RWPE1 (cell line): ENCODE measurements around the gene METTL1.
"Not testable (repeated sequence)": the region's sequence is repeated elsewhere in the genome, so short reads cannot be mapped to it uniquely, and the experiment has no call there.

Source experiments
- CTCF ChIA-PET: fragments of 350-600 bp; sonication (Branson Sonifier 250); formaldehyde crosslinking; extraction: SDS; loops from one replicate; lab custom pipeline; 2021; lab: Yijun Ruan, JAX
- POLR2A ChIA-PET: fragments of 400-600 bp; formaldehyde crosslinking; extraction: SDS; loops from one replicate; lab custom pipeline; 2020; ENCODE audit warnings: antibody characterized with exemption; ENCODE audit not compliant: low non-redundant PET; lab: Yijun Ruan, JAX
- DNase-seq: peaks from one replicate; pipeline ENCODE4 v3.0.0; 2012; ENCODE audit warnings: low spot score
- H3K27ac ChIP-seq: fragments of 450-650 bp; 2 replicates; pipeline ENCODE4 v1.5.1; 2017
- CTCF ChIP-seq: fragments of 450-650 bp; conservative IDR thresholded peaks from 2 replicates; pipeline ENCODE4 v1.5.1; 2017; ENCODE audit warnings: low read depth, mild to moderate bottlenecking

METTL1 gene

GRCh38 chr12:57779736-57780135, 7.8 kb upstream of the METTL1 start:
- ChIA-PET POLR2A (interaction anchor here (0.6 kb wide), 1 partner anchor 9 kb away, joined by 5 read pairs; no protein-coding TSS in a partner anchor), CTCF (interaction anchor here (1.0 kb wide), 1 partner anchor 20 kb away, joined by 3 read pairs; no protein-coding TSS in a partner anchor)
- DNase-seq = no peak
- no peak overlapping the region for H3K27ac ChIP-seq
- TF ChIP-seq CTCF = no peak

GRCh38 chr12:57777911-57778310, 6.0 kb upstream of the METTL1 start:
- CTCF ChIA-PET = interaction anchor here (0.6 kb wide), 1 partner anchor 12 kb away, joined by 3 read pairs; no protein-coding TSS in a partner anchor
- no peak for TF ChIP-seq CTCF
- POLR2A ChIA-PET = no interaction called here
- no peak for DNase-seq
- no peak overlapping the region for H3K27ac ChIP-seq

GRCh38 chr12:57777367-57777766, 5.5 kb upstream of the METTL1 start:
- no peak for DNase-seq
- no peak for TF ChIP-seq CTCF
- ChIA-PET POLR2A (no interaction called here), CTCF (no interaction called here)
- no peak overlapping the region for H3K27ac ChIP-seq

- no peak for TF ChIP-seq CTCF
- POLR2A ChIA-PET = no interaction called here
- H3K27ac ChIP-seq = no peak overlapping the region
- DNase-seq = no peak
- CTCF ChIA-PET = interaction anchor here (0.7 kb wide), 1 partner anchor 130 kb away, joined by 3 read pairs; no protein-coding TSS in a partner anchor
Measured at GRCh38 chr12:57776247-57776587, 4.3 kb upstream of the METTL1 start.

GRCh38 chr12:57775563-57776246, 3.8 kb upstream of the METTL1 start:
- no peak for DNase-seq
- TF ChIP-seq CTCF = no peak
- ChIA-PET POLR2A (no interaction called here), CTCF (interaction anchor here (0.6 to 0.7 kb wide), 2 partner anchors 131 to 227 kb away, joined by 3 read pairs; no protein-coding TSS in a partner anchor)
- H3K27ac ChIP-seq = no peak overlapping the region

GRCh38 chr12:57775044-57775443, 3.1 kb upstream of the METTL1 start:
- ChIA-PET POLR2A (no interaction called here), CTCF (no interaction called here)
- DNase-seq = no peak
- TF ChIP-seq CTCF = no peak
- no peak overlapping the region for H3K27ac ChIP-seq

- CTCF ChIA-PET, H3K27ac ChIP-seq, POLR2A ChIA-PET, DNase-seq: not testable (repeated sequence)
Measured at GRCh38 chr12:57774634-57775033, 2.7 kb upstream of the METTL1 start.
